Measurements from ENCODE around the gene IL13RA1.

IL13RA1 gene

DNA sequence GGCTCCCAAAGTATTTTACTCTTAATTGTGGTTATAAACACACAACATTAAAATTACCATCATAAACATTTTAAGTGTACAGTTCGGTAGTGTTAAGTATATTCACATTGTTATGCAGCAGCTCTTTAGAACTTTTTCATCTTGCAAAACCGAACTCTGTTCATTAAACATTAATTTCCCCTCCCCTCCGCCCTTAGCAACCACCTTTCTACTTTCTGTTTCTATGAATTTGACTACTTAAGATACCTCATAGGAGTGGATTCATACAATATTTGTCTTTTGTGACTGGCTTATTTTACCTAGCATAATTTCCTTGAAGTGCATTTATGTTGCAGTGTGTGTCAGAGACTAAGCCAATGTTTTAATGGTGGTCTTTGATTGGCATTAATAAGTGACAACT, 32.6 kb downstream of the IL13RA1 start:
- no peak overlapping the region for H3K27ac ChIP-seq (ENCODE audit: low read depth, low read length, poor library complexity, severe bottlenecking)
- H4K20me1 ChIP-seq (ENCODE audit: insufficient read depth, low read length): no peaks in the 10 kb centered on the region
- no peaks in the 10 kb centered on the region for H3F3A ChIP-seq (ENCODE audit: insufficient read depth, low read length)
- no peaks in the 10 kb centered on the region for H3K4me1 ChIP-seq (ENCODE audit: insufficient read depth, low read length, severe bottlenecking)
- no peak overlapping the region for H3K9ac ChIP-seq (ENCODE audit: low read length)
- H2AFZ ChIP-seq (ENCODE audit: low read length): no peak overlapping the region
- H3K79me2 ChIP-seq (ENCODE audit: insufficient read depth, low read length): no peaks in the 10 kb centered on the region
- H3K4me2 ChIP-seq (ENCODE audit: low read length): no peak overlapping the region
- H3K9me3 ChIP-seq (ENCODE audit: low read length): no peaks in the 10 kb centered on the region
- H3K27me3 ChIP-seq (ENCODE audit: insufficient read depth, low read length): no peaks in the 10 kb centered on the region
- no peaks in the 10 kb centered on the region for H3K36me3 ChIP-seq (ENCODE audit: insufficient read depth, low read length)
- no peak overlapping the region for H3K4me3 ChIP-seq (ENCODE audit: low read depth, low read length, poor library complexity, severe bottlenecking)
- TF ChIP-seq, protein P1, sequence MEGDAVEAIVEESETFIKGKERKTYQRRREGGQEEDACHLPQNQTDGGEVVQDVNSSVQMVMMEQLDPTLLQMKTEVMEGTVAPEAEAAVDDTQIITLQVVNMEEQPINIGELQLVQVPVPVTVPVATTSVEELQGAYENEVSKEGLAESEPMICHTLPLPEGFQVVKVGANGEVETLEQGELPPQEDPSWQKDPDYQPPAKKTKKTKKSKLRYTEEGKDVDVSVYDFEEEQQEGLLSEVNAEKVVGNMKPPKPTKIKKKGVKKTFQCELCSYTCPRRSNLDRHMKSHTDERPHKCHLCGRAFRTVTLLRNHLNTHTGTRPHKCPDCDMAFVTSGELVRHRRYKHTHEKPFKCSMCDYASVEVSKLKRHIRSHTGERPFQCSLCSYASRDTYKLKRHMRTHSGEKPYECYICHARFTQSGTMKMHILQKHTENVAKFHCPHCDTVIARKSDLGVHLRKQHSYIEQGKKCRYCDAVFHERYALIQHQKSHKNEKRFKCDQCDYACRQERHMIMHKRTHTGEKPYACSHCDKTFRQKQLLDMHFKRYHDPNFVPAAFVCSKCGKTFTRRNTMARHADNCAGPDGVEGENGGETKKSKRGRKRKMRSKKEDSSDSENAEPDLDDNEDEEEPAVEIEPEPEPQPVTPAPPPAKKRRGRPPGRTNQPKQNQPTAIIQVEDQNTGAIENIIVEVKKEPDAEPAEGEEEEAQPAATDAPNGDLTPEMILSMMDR (IDR thresholded peaks at IDR 0.05; ENCODE audit: low read length): no peak
- TF ChIP-seq EZH2 (IDR thresholded peaks at IDR 0.05; ENCODE audit: borderline replicate concordance, low read length): no peak
- no peaks in the 10 kb centered on the region for H3K9me2 ChIP-seq (ENCODE audit: low read depth, low read length)

DNA sequence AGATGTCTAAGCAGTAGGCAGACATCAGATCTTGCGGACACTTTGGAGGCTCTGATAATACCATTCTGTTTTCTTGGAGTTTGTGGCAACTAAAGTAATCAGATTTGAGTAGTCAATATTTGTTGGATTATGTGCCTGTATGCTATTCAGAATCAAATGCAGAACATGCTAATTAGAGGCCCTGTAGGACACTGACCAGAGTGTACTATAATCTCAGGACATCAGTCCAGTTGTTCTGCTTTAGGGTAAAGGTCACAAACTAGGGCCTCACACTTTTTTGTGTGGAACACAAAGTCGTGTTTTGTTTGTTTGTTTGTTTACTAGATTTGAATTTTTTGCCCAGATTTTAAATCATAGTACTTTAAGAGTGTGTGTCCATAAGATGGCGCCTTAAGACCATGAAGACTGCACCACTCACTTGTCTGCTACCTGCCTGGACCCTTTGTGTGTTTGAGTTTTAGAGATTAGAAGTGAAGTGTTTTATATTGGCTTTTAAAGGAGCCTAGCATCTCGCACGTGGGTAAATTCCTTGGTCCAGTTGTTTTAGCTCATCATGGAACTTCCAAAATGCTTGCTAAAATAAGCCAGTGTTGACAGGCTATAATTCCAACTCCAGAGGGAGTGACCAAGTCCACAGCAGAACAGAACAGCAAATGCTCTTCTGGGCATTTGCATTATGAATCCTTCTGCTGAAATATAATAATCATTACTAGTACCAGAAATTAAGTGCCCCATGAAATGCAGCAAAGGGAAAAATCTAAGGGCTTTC, 34.7 kb downstream of the IL13RA1 start:
- Histone ChIP-seq H3K9me2 (ENCODE audit: low read depth, low read length) (no peaks in the 10 kb centered on the region), H3K36me3 (ENCODE audit: insufficient read depth, low read length) (no peaks in the 10 kb centered on the region), H3K4me2 (ENCODE audit: low read length) (no peak overlapping the region), H3K9ac (ENCODE audit: low read length) (no peak overlapping the region), H3K9me3 (ENCODE audit: low read length) (no peaks in the 10 kb centered on the region), H3K79me2 (ENCODE audit: insufficient read depth, low read length) (no peaks in the 10 kb centered on the region), H3K27me3 (ENCODE audit: insufficient read depth, low read length) (no peaks in the 10 kb centered on the region), H4K20me1 (ENCODE audit: insufficient read depth, low read length) (no peaks in the 10 kb centered on the region), H3K4me3 (ENCODE audit: low read depth, low read length, poor library complexity, severe bottlenecking) (no peak overlapping the region), H2AFZ (ENCODE audit: low read length) (no peak overlapping the region), H3F3A (ENCODE audit: insufficient read depth, low read length) (no peaks in the 10 kb centered on the region), H3K27ac (ENCODE audit: low read depth, low read length, poor library complexity, severe bottlenecking) (no peak overlapping the region), H3K4me1 (ENCODE audit: insufficient read depth, low read length, severe bottlenecking) (no peaks in the 10 kb centered on the region)
- no peak for TF ChIP-seq EZH2 (IDR thresholded peaks at IDR 0.05; ENCODE audit: borderline replicate concordance, low read length)
- TF ChIP-seq, protein P1 (IDR thresholded peaks at IDR 0.05; ENCODE audit: low read length): peak; percentile 28; the same call in 1 of the 2 replicates

DNA sequence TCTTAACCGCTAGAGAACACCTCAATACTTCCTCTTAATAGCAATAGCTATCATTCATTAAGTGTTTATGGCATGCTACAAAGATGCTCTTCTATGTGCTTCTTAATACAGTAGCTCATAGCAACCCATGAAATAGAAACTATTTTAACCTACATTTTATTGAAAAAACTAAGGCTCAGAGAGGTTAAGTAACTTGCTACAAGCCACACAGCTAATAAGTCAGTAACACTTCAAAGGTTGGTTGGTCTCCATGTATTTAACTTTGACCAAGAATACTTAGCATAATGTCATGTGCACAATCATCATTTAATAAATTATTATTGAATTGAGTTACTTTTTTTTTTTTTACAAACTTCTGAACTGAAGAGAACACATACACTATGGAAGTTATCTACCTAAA, 36.1 kb downstream of the IL13RA1 start:
- Histone ChIP-seq H2AFZ (ENCODE audit: low read length) (no peak overlapping the region), H3K4me2 (ENCODE audit: low read length) (no peak overlapping the region), H3K4me3 (ENCODE audit: low read depth, low read length, poor library complexity, severe bottlenecking) (no peak overlapping the region), H3F3A (ENCODE audit: insufficient read depth, low read length) (no peaks in the 10 kb centered on the region), H4K20me1 (ENCODE audit: insufficient read depth, low read length) (no peaks in the 10 kb centered on the region), H3K36me3 (ENCODE audit: insufficient read depth, low read length) (no peaks in the 10 kb centered on the region), H3K79me2 (ENCODE audit: insufficient read depth, low read length) (no peaks in the 10 kb centered on the region), H3K9me3 (ENCODE audit: low read length) (no peaks in the 10 kb centered on the region), H3K27me3 (ENCODE audit: insufficient read depth, low read length) (no peaks in the 10 kb centered on the region), H3K9me2 (ENCODE audit: low read depth, low read length) (no peaks in the 10 kb centered on the region), H3K4me1 (ENCODE audit: insufficient read depth, low read length, severe bottlenecking) (no peaks in the 10 kb centered on the region), H3K27ac (ENCODE audit: low read depth, low read length, poor library complexity, severe bottlenecking) (no peak overlapping the region), H3K9ac (ENCODE audit: low read length) (no peak overlapping the region)
- TF ChIP-seq EZH2 (IDR thresholded peaks at IDR 0.05; ENCODE audit: borderline replicate concordance, low read length): no peak
- TF ChIP-seq, protein P1 (IDR thresholded peaks at IDR 0.05; ENCODE audit: low read length): no peak

Measured in OCI-LY1 (cell line).